Mesenchymal stem cell (in vitro differentiated cells and primary cell): ENCODE data around the gene TRPM8.
A peak's percentile ranks its signal among the peaks of the same experiment; 100 is the strongest.

Experiments
- DNase-seq: peaks from one replicate; pipeline ENCODE4 v3.0.0-alpha.2; 2013
- H2AFZ ChIP-seq: one replicate; pipeline ENCODE4 v1.6.1; 2013; ENCODE audit warnings: low read depth, mild to moderate bottlenecking, control low read depth, inconsistent platforms, low read length, moderate library complexity
- H2AK5ac ChIP-seq: 2 replicates; pipeline ENCODE4 v1.6.1; 2013; ENCODE audit warnings: low read length, moderate library complexity, mild to moderate bottlenecking, inconsistent platforms; ENCODE audit not compliant: severe bottlenecking
- H2BK120ac ChIP-seq: one replicate; pipeline ENCODE4 v1.6.1; 2013; ENCODE audit warnings: low read depth, mild to moderate bottlenecking, inconsistent platforms, low read length, moderate library complexity
- H2BK12ac ChIP-seq, 2 experiments: one replicate each; pipeline ENCODE4 v1.6.1; 2013; ENCODE audit warnings: inconsistent platforms in 2 of 2, low read length in 2 of 2, mild to moderate bottlenecking in 2 of 2, moderate library complexity in 2 of 2, control low read depth in 1 of 2
- H2BK15ac ChIP-seq: one replicate; pipeline ENCODE4 v1.6.1; 2013; ENCODE audit warnings: mild to moderate bottlenecking, low read depth, inconsistent platforms; ENCODE audit not compliant: poor library complexity, severe bottlenecking
- H2BK5ac ChIP-seq: 2 replicates; pipeline ENCODE4 v1.6.1; 2013; ENCODE audit warnings: low read depth, mild to moderate bottlenecking, low read length, control low read depth, inconsistent platforms; ENCODE audit not compliant: poor library complexity, severe bottlenecking
- H3K14ac ChIP-seq, 2 experiments: one replicate each; pipeline ENCODE4 v1.6.1; 2013; ENCODE audit warnings: inconsistent platforms in 2 of 2, low read length in 2 of 2, control low read depth in 1 of 2, mild to moderate bottlenecking in 1 of 2, moderate library complexity in 1 of 2
- H3K18ac ChIP-seq, 2 experiments: one replicate each; pipeline ENCODE4 v1.6.1; 2013; ENCODE audit warnings: inconsistent platforms in 2 of 2, low read length in 2 of 2, control low read depth in 1 of 2, low read depth in 1 of 2, mild to moderate bottlenecking in 1 of 2
- H3K23ac ChIP-seq, 2 experiments: one replicate each; pipeline ENCODE4 v1.6.1; 2013; ENCODE audit warnings: inconsistent platforms in 2 of 2, low read length in 2 of 2, mild to moderate bottlenecking in 2 of 2, moderate library complexity in 2 of 2, control low read depth in 1 of 2
- H3K27ac ChIP-seq: 2 replicates; pipeline ENCODE4 v1.5.1; 2013; ENCODE audit warnings: mild to moderate bottlenecking, moderate library complexity, low read length, control low read depth, inconsistent platforms; ENCODE audit not compliant: poor library complexity, severe bottlenecking
- H3K27me3 ChIP-seq, 2 experiments: 2 replicates each; pipeline versions ENCODE4 v1.6.1 to v1.7.0; 2013; ENCODE audit warnings: low read length in 2 of 2, mild to moderate bottlenecking in 2 of 2, moderate library complexity in 2 of 2, control low read depth in 1 of 2, inconsistent platforms in 1 of 2; ENCODE audit not compliant: control insufficient read depth in 1 of 2, insufficient read depth in 1 of 2
- H3K36me3 ChIP-seq, 2 experiments: 2 replicates each; pipeline versions ENCODE4 v1.6.1 to v1.7.0; 2013; ENCODE audit warnings: low read length in 2 of 2, control low read depth in 1 of 2, inconsistent platforms in 1 of 2, low read depth in 1 of 2, mild to moderate bottlenecking in 1 of 2; ENCODE audit not compliant: insufficient read depth in 2 of 2, control insufficient read depth in 1 of 2
- H3K4ac ChIP-seq, 2 experiments: one replicate each; pipeline ENCODE4 v1.6.1; 2013; ENCODE audit warnings: inconsistent platforms in 2 of 2, low read length in 2 of 2, mild to moderate bottlenecking in 2 of 2, moderate library complexity in 2 of 2, control low read depth in 1 of 2, low read depth in 1 of 2
- H3K4me1 ChIP-seq: 2 replicates; pipeline ENCODE4 v1.6.1; 2013; ENCODE audit warnings: low read depth, low read length, control low read depth; ENCODE audit not compliant: control insufficient read depth, insufficient read depth
- H3K4me2 ChIP-seq: 2 replicates; pipeline ENCODE4 v1.6.1; 2013; ENCODE audit warnings: low read length, mild to moderate bottlenecking, inconsistent platforms; ENCODE audit not compliant: poor library complexity, severe bottlenecking
- H3K4me3 ChIP-seq, 2 experiments: 2 replicates each; pipeline versions ENCODE4 v1.5.1 to v1.7.0; 2013; ENCODE audit warnings: low read length in 2 of 2, mild to moderate bottlenecking in 2 of 2, control low read depth in 1 of 2, low read depth in 1 of 2; ENCODE audit not compliant: insufficient read depth in 1 of 2
- H3K79me1 ChIP-seq: replicated peaks from 2 replicates; pipeline ENCODE4 v1.6.1; 2013; ENCODE audit warnings: mild to moderate bottlenecking, control low read depth, low read length, inconsistent platforms; ENCODE audit not compliant: poor library complexity, severe bottlenecking
- H3K9ac ChIP-seq: 2 replicates; pipeline ENCODE4 v1.7.0; 2013; ENCODE audit warnings: mild to moderate bottlenecking, low read length, moderate library complexity
- H3K9me3 ChIP-seq: 2 replicates; pipeline ENCODE4 v1.7.0; 2013; ENCODE audit warnings: mild to moderate bottlenecking, low read length; ENCODE audit not compliant: control insufficient read depth
- H4K8ac ChIP-seq: one replicate; pipeline ENCODE4 v1.6.1; 2013; ENCODE audit warnings: inconsistent platforms, mild to moderate bottlenecking, low read length, moderate library complexity
- H4K91ac ChIP-seq: one replicate; pipeline ENCODE4 v1.6.1; 2013; ENCODE audit warnings: mild to moderate bottlenecking, low read length, inconsistent platforms
- WGBS: methylation state at CpG from one replicate; pipeline ENCODE4 v1.1.7; 2013; ENCODE audit warnings: mixed read lengths; 5-methylcytosine and 5-hydroxymethylcytosine counted together

The TRPM8 gene

GRCh38 chr2:233915128-233915527 is 2.0 kb upstream of the TRPM8 start:
- Histone ChIP-seq H3K14ac (no peak overlapping the region), H4K8ac (no peak overlapping the region), H3K18ac (no peak overlapping the region), H3K9me3 (no peaks in the 10 kb centered on the region), H3K4me1 (peaks cover 2% of the 10 kb centered on the region), H3K23ac (no peak overlapping the region), H2BK15ac (no peak overlapping the region), H3K27ac (no peak overlapping the region), H2AK5ac (no peak overlapping the region), H3K4me2 (no peak overlapping the region), H2BK12ac (no peak overlapping the region), H4K91ac (no peak overlapping the region), H3K27me3 (peaks cover 29 to 37% of the 10 kb centered on the region in 2 experiments), H3K4me3 (no peak overlapping the region), H3K36me3 (no peaks in the 10 kb centered on the region), H3K9ac (no peak overlapping the region), H3K79me1 (no peaks in the 10 kb centered on the region), H2BK5ac (no peak overlapping the region), H2AFZ (no peak overlapping the region), H3K4ac (no peak overlapping the region), H2BK120ac (no peak overlapping the region)
- no peak for DNase-seq
- no CpG with 5 or more reads among the region's 2 CpGs for WGBS

- Histone ChIP-seq H4K8ac (no peak overlapping the region), H3K18ac (no peak overlapping the region), H2AFZ (no peak overlapping the region), H3K4me2 (no peak overlapping the region), H2AK5ac (no peak overlapping the region), H2BK120ac (no peak overlapping the region), H3K4me1 (peaks cover 2% of the 10 kb centered on the region), H3K9me3 (no peaks in the 10 kb centered on the region), H2BK12ac (no peak overlapping the region), H3K27ac (no peak overlapping the region), H3K79me1 (no peaks in the 10 kb centered on the region), H4K91ac (no peak overlapping the region), H3K36me3 (no peaks in the 10 kb centered on the region), H3K14ac (no peak overlapping the region), H3K27me3 (peaks cover 28 to 41% of the 10 kb centered on the region in 2 experiments), H2BK5ac (no peak overlapping the region), H3K4me3 (no peak overlapping the region), H3K23ac (no peak overlapping the region), H3K9ac (no peak overlapping the region), H2BK15ac (no peak overlapping the region), H3K4ac (no peak overlapping the region)
- WGBS = no CpG with 5 or more reads among the region's 1 CpG
- no peak for DNase-seq
These were observed 2.1 kb downstream of the TRPM8 start for GRCh38 chr2:233919319-233919718.

GRCh38 chr2:233919938-233920337 is 2.8 kb downstream of the TRPM8 start:
- Histone ChIP-seq H3K27ac (no peak overlapping the region), H2AK5ac (no peak overlapping the region), H3K4me1 (peaks cover 2% of the 10 kb centered on the region), H3K4me3 (no peak overlapping the region), H3K79me1 (no peaks in the 10 kb centered on the region), H4K8ac (no peak overlapping the region), H3K9me3 (no peaks in the 10 kb centered on the region), H3K14ac (no peak overlapping the region), H2BK12ac (no peak overlapping the region), H3K4ac (no peak overlapping the region), H3K9ac (no peak overlapping the region), H3K27me3 (peaks cover 27 to 39% of the 10 kb centered on the region in 2 experiments), H2BK5ac (no peak overlapping the region), H3K4me2 (no peak overlapping the region), H2BK120ac (no peak overlapping the region), H4K91ac (no peak overlapping the region), H3K18ac (no peak overlapping the region), H3K36me3 (no peaks in the 10 kb centered on the region), H2AFZ (no peak overlapping the region), H2BK15ac (no peak overlapping the region), H3K23ac (no peak overlapping the region)
- 58% methylated on average over 3 of the region's 3 CpGs for WGBS
- DNase-seq = peak; percentile 32

- Histone ChIP-seq H3K27me3 (peaks cover 43 to 45% of the 10 kb centered on the region in 2 experiments), H3K18ac (no peak overlapping the region), H3K27ac (no peak overlapping the region), H3K23ac (no peak overlapping the region), H2BK5ac (no peak overlapping the region), H2AFZ (no peak overlapping the region), H2BK120ac (no peak overlapping the region), H4K8ac (no peak overlapping the region), H3K36me3 (no peaks in the 10 kb centered on the region), H3K9ac (no peak overlapping the region), H3K4me2 (no peak overlapping the region), H3K4ac (no peak overlapping the region), H3K4me1 (peaks cover 2% of the 10 kb centered on the region), H4K91ac (no peak overlapping the region), H3K4me3 (no peak overlapping the region), H2BK12ac (no peak overlapping the region), H2BK15ac (no peak overlapping the region), H2AK5ac (no peak overlapping the region), H3K79me1 (no peaks in the 10 kb centered on the region), H3K14ac (no peak overlapping the region), H3K9me3 (no peaks in the 10 kb centered on the region)
- WGBS = 30% methylated on average over 1 of the region's 1 CpG
- peak; percentile 18 for DNase-seq
These were observed 5.3 kb downstream of the TRPM8 start for GRCh38 chr2:233922471-233922870.
